ENCODE measurements around the gene KCNIP4. TPM values are rescaled to one million over a fixed set of nuclear protein-coding genes. Genes with fewer than 3 reads are reported as not detected.

Gene KCNIP4
- total and polyA plus RNA-seq, 9 of the 15 experiments (the other 6 are each of a cell fraction or from before 2014, with no cell fraction given), result 0.25 to 0.41 TPM; not detected in 7

- Histone ChIP-seq H3K4me1 (replicated peaks in 1 of 2; ENCODE audit: control insufficient read depth in 2 of 2, insufficient read depth in 2 of 2, low read length in 2 of 2) (no peaks in the 10 kb centered on the region), H3K9me1 (ENCODE audit: control insufficient read depth, insufficient read depth, low read length) (no peaks in the 10 kb centered on the region), H3K4me3 (no peak overlapping the region), H3K79me2 (ENCODE audit: control insufficient read depth, insufficient read depth, low read length) (no peaks in the 10 kb centered on the region), H3K27ac (ENCODE audit: extremely low read depth, low read depth, low read length) (no peak overlapping the region), H3K9me3 (replicated peaks; ENCODE audit: control insufficient read depth, insufficient read depth, low read depth, low read length) (peaks cover 2% of the 10 kb centered on the region; the same call in 1 of the 2 replicates), H3K27me3 (ENCODE audit: control insufficient read depth in 2 of 2, insufficient read depth in 2 of 2, low read length in 2 of 2) (no peaks in the 10 kb centered on the region), H3K4me2 (ENCODE audit: insufficient read depth, low read length) (no peak overlapping the region), H3K36me3 (ENCODE audit: control insufficient read depth, insufficient read depth, low read length) (no peaks in the 10 kb centered on the region), H4K20me1 (replicated peaks; ENCODE audit: control insufficient read depth, insufficient read depth, low read length) (no peaks in the 10 kb centered on the region), H3K9ac (ENCODE audit: insufficient read depth in 1 of 2, low read depth in 2 of 2, low read length in 2 of 2) (no peak overlapping the region), H2AFZ (ENCODE audit: low read depth, low read length) (no peak overlapping the region)
- intact Hi-C loops (cut with micrococcal nuclease) (no loop called here), in situ Hi-C loops (cut with MboI) (no loop called here)
- 0% methylated on average over 1 of the region's 1 CpG for WGBS (ENCODE audit: insufficient coverage, low coverage, missing lambda C conversion rate)
- ChIA-PET CTCF (ENCODE audit: low intra/inter-chr PET ratio) (no interaction called here), POLR2A (no interaction called here)
- BruUV-seq (replicated peaks), result no TSS peak
- TF ChIP-seq, protein P1, sequence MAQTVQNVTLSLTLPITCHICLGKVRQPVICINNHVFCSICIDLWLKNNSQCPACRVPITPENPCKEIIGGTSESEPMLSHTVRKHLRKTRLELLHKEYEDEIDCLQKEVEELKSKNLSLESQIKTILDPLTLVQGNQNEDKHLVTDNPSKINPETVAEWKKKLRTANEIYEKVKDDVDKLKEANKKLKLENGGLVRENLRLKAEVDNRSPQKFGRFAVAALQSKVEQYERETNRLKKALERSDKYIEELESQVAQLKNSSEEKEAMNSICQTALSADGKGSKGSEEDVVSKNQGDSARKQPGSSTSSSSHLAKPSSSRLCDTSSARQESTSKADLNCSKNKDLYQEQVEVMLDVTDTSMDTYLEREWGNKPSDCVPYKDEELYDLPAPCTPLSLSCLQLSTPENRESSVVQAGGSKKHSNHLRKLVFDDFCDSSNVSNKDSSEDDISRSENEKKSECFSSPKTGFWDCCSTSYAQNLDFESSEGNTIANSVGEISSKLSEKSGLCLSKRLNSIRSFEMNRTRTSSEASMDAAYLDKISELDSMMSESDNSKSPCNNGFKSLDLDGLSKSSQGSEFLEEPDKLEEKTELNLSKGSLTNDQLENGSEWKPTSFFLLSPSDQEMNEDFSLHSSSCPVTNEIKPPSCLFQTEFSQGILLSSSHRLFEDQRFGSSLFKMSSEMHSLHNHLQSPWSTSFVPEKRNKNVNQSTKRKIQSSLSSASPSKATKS (CRISPR knock-in tag; IDR thresholded peaks at IDR 0.05), result no peak
- TF ChIP-seq ZNF561 (CRISPR knock-in tag; conservative IDR thresholded peaks at IDR 0.05) (no peak), TAL1 (IDR thresholded peaks at IDR 0.05) (no peak), ZNF253 (CRISPR knock-in tag; conservative IDR thresholded peaks at IDR 0.05) (no peak), ZFX (CRISPR knock-in tag; IDR thresholded peaks at IDR 0.05) (no peak), CTBP1 (IDR thresholded peaks at IDR 0.05; ENCODE audit: borderline replicate concordance) (no peak), MCM3 (IDR thresholded peaks at IDR 0.05) (no peak), ZHX1 (conservative IDR thresholded peaks at IDR 0.05; ENCODE audit: low read length) (no peak), KDM5B (IDR thresholded peaks at IDR 0.05; ENCODE audit: insufficient replicate concordance, low read depth, low read length) (no peak)
- TF ChIP-seq, protein P2, sequence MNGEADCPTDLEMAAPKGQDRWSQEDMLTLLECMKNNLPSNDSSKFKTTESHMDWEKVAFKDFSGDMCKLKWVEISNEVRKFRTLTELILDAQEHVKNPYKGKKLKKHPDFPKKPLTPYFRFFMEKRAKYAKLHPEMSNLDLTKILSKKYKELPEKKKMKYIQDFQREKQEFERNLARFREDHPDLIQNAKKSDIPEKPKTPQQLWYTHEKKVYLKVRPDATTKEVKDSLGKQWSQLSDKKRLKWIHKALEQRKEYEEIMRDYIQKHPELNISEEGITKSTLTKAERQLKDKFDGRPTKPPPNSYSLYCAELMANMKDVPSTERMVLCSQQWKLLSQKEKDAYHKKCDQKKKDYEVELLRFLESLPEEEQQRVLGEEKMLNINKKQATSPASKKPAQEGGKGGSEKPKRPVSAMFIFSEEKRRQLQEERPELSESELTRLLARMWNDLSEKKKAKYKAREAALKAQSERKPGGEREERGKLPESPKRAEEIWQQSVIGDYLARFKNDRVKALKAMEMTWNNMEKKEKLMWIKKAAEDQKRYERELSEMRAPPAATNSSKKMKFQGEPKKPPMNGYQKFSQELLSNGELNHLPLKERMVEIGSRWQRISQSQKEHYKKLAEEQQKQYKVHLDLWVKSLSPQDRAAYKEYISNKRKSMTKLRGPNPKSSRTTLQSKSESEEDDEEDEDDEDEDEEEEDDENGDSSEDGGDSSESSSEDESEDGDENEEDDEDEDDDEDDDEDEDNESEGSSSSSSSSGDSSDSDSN (IDR thresholded peaks at IDR 0.05; ENCODE audit: borderline replicate concordance in 1 of 2, low read depth in 2 of 2, low read length in 2 of 2), result no peak
- no peak for ATAC-seq
- DNase-seq (ENCODE audit: extremely low read depth in 1 of 4, low spot score in 3 of 4), result no peak
- FAIRE-seq, result no peak
These were observed 1080.5 kb downstream of the KCNIP4 start for GRCh38 chr4:20868108-20868507.
